A673 (cell line): ENCODE results near the gene ATP8B4. TPM values are rescaled to one million over a fixed set of nuclear protein-coding genes. Genes with fewer than 3 reads are reported as not detected.

Experiments used
- BruUV-seq: library from RNA; stranded (reverse); fragments of 400-500 nt; replicated peaks from 2 replicates; lab custom pipeline; 2021; lab: Mats Ljungman, UMichigan
- CTCF ChIA-PET: fragments of 300-600 bp; sonication (Branson Sonifier 250); formaldehyde crosslinking; loops from one replicate; lab custom pipeline; 2022; ENCODE audit warnings: antibody characterized with exemption; lab: Charles Lee
- POLR2A ChIA-PET: fragments of 300-600 bp; sonication (Branson Sonifier 250); formaldehyde crosslinking; loops from one replicate; lab custom pipeline; 2022; ENCODE audit warnings: antibody characterized with exemption; ENCODE audit not compliant: low non-redundant PET; lab: Charles Lee
- DNase-seq: peaks from one replicate; pipeline ENCODE4 v3.0.0-alpha.2; 2015; ENCODE audit warnings: low spot score
- H3K27ac ChIP-seq: fragments of 200-600 bp; sonication (generic); 2 replicates; pipeline ENCODE4 v1.5.1; 2016; ENCODE audit warnings: mixed run types, low read depth, mild to moderate bottlenecking, mixed read lengths, antibody characterized with exemption, low read length; ENCODE audit not compliant: poor library complexity, severe bottlenecking
- H3K27me3 ChIP-seq: fragments of 200-600 bp; sonication (generic); replicated peaks from 2 replicates; pipeline ENCODE4 v1.6.1; 2017; ENCODE audit warnings: mixed run types, low read depth, mild to moderate bottlenecking, mixed read lengths, antibody characterized with exemption, low read length; ENCODE audit not compliant: insufficient read depth, poor library complexity
- H3K36me3 ChIP-seq: fragments of 200-600 bp; sonication (generic); 2 replicates; pipeline ENCODE4 v1.6.1; 2016; ENCODE audit warnings: mixed run types, mild to moderate bottlenecking, mixed read lengths, antibody characterized with exemption, low read length; ENCODE audit not compliant: insufficient read depth, poor library complexity, severe bottlenecking
- H3K4me1 ChIP-seq: fragments of 200-600 bp; sonication (generic); 2 replicates; pipeline ENCODE4 v1.6.1; 2017; ENCODE audit warnings: mixed run types, mild to moderate bottlenecking, mixed read lengths, antibody characterized with exemption, low read length; ENCODE audit not compliant: insufficient read depth, poor library complexity, severe bottlenecking
- H3K4me3 ChIP-seq: fragments of 200-600 bp; sonication (generic); 2 replicates; pipeline ENCODE4 v1.5.1; 2016; ENCODE audit warnings: low read depth, mixed run types, mild to moderate bottlenecking, mixed read lengths, low read length; ENCODE audit not compliant: poor library complexity, severe bottlenecking
- H3K9me3 ChIP-seq: fragments of 200-600 bp; sonication (generic); 2 replicates; pipeline ENCODE4 v1.6.1; 2016; ENCODE audit warnings: mixed run types, low read depth, mild to moderate bottlenecking, mixed read lengths, antibody characterized with exemption, low read length; ENCODE audit not compliant: poor library complexity, severe bottlenecking
- CTCF ChIP-seq: fragments of 300-800, 200-600 bp; sonication (generic); conservative IDR thresholded peaks from 2 replicates; pipeline ENCODE4 v1.5.1; 2017; ENCODE audit warnings: low read depth, mild to moderate bottlenecking, antibody characterized with exemption, low read length, moderate library complexity, mixed read lengths
- EZH2 ChIP-seq: fragments of 200-600 bp; sonication (generic); IDR thresholded peaks from 2 replicates; pipeline ENCODE4 v1.6.1; 2017; ENCODE audit warnings: borderline replicate concordance, low read depth, mild to moderate bottlenecking, mixed read lengths, antibody characterized with exemption, low read length; ENCODE audit not compliant: poor library complexity, severe bottlenecking
- intact Hi-C: fragments of 100-400 bp; cut with micrococcal nuclease; formaldehyde crosslinking; loops from one replicate; pipeline ENCODE4 v1.10.0; 2022; ENCODE audit not compliant: unreplicated experiment
- total RNA-seq: library from RNA; stranded (reverse); gene quantifications from 2 replicates; pipeline ENCODE4 v1.2.3, GENCODE V29; 2021

Gene ATP8B4
- total RNA-seq, 1 experiment from 2014 or later: 0.30 TPM

- no peaks in the 10 kb centered on the region for H3K9me3 ChIP-seq
- no peaks in the 10 kb centered on the region for H3K36me3 ChIP-seq
- intact Hi-C loops: no loop called here
- no peak overlapping the region for H3K4me3 ChIP-seq
- ChIA-PET CTCF (no interaction called here), POLR2A (no interaction called here)
- no peak for DNase-seq
- no TSS peak for BruUV-seq
- H3K27ac ChIP-seq: no peak overlapping the region
- H3K27me3 ChIP-seq: peaks cover 3% of the 10 kb centered on the region
- TF ChIP-seq CTCF (no peak), EZH2 (no peak)
- no peaks in the 10 kb centered on the region for H3K4me1 ChIP-seq
Measured at GRCh38 chr15:50071551-50072258, 47.3 kb downstream of the ATP8B4 start.

GRCh38 chr15:50068016-50068415 is 51.0 kb downstream of the ATP8B4 start:
- no peak for TF ChIP-seq EZH2
- TF ChIP-seq CTCF: no peak
- no peak for DNase-seq
- Histone ChIP-seq H3K27ac (no peak overlapping the region), H3K9me3 (no peaks in the 10 kb centered on the region), H3K4me1 (no peaks in the 10 kb centered on the region), H3K27me3 (no peaks in the 10 kb centered on the region), H3K36me3 (no peaks in the 10 kb centered on the region), H3K4me3 (no peak overlapping the region)
- POLR2A ChIA-PET: no interaction called here
- intact Hi-C loops: no loop called here
- BruUV-seq: no TSS peak
- CTCF ChIA-PET: no interaction called here

- intact Hi-C loops: no loop called here
- H3K27me3 ChIP-seq: no peaks in the 10 kb centered on the region
- H3K4me1 ChIP-seq: no peaks in the 10 kb centered on the region
- TF ChIP-seq CTCF (no peak), EZH2 (no peak)
- ChIA-PET POLR2A (no interaction called here), CTCF (no interaction called here)
- BruUV-seq: no TSS peak
- no peak overlapping the region for H3K27ac ChIP-seq
- H3K9me3 ChIP-seq: no peaks in the 10 kb centered on the region
- DNase-seq: no peak
- H3K36me3 ChIP-seq: no peaks in the 10 kb centered on the region
- no peak overlapping the region for H3K4me3 ChIP-seq
Measured at GRCh38 chr15:50067254-50067653, 51.8 kb downstream of the ATP8B4 start.
